ENCODE measurements around the gene POLE.

POLE gene

GRCh38 chr12:132593938-132594358, 93.2 kb downstream of the POLE start:
- DNase-seq = no peak

GRCh38 chr12:132593521-132593920, 93.6 kb downstream of the POLE start:
- DNase-seq = no peak

GRCh38 chr12:132593071-132593470, 94.1 kb downstream of the POLE start:
- no peak for DNase-seq

- DNase-seq = no peak
Observed at GRCh38 chr12:132592282-132592970, 94.7 kb downstream of the POLE start.

- DNase-seq = no peak
Observed at GRCh38 chr12:132591107-132591935, 95.8 kb downstream of the POLE start.

- DNase-seq = no peak
Observed at GRCh38 chr12:132588821-132589669, 98.1 kb downstream of the POLE start.

- no peak for DNase-seq
Observed at GRCh38 chr12:132588319-132588718, 98.8 kb downstream of the POLE start.

- no peak for DNase-seq
Observed at GRCh38 chr12:132587781-132588180, 99.4 kb downstream of the POLE start.

GRCh38 chr12:132586929-132587328, 100.2 kb downstream of the POLE start:
- DNase-seq = no peak

- DNase-seq = no peak
Observed at GRCh38 chr12:132585177-132585576, 102.0 kb downstream of the POLE start.

- no peak for DNase-seq
Observed at GRCh38 chr12:132584429-132584828, 102.7 kb downstream of the POLE start.

GRCh38 chr12:132583736-132584135, 103.4 kb downstream of the POLE start:
- DNase-seq = no peak

GRCh38 chr12:132583411-132583710, 103.8 kb downstream of the POLE start:
- no peak for DNase-seq

GRCh38 chr12:132582582-132583410, 104.3 kb downstream of the POLE start:
- DNase-seq = no peak

- no peak for DNase-seq
Observed at GRCh38 chr12:132582058-132582420, 105.1 kb downstream of the POLE start.

GRCh38 chr12:132581348-132582057, 105.6 kb downstream of the POLE start:
- no peak for DNase-seq

GRCh38 chr12:132580701-132581292, 106.3 kb downstream of the POLE start:
- no peak for DNase-seq

GRCh38 chr12:132579744-132580143, 107.4 kb downstream of the POLE start:
- DNase-seq = no peak

GRCh38 chr12:132578826-132579225, 108.3 kb downstream of the POLE start:
- no peak for DNase-seq

- DNase-seq = no peak
Observed at GRCh38 chr12:132578118-132578517, 109.0 kb downstream of the POLE start.

GRCh38 chr12:132577191-132577920, 109.8 kb downstream of the POLE start:
- DNase-seq = no peak

Measured in T-helper 9 cell (primary cell).